ENCODE results near the gene LAGE3.

Gene LAGE3

GRCh38 chrX:154470434-154470833 is 8.6 kb downstream of the LAGE3 start:
- in situ Hi-C loops (cut with HindIII; ENCODE audit: low sequenced_read_pairs), result no loop called here
- no peak for TF ChIP-seq CTCF (IDR thresholded peaks at IDR 0.05; ENCODE audit: low read depth, low read length, missing control alignments)
- H3K4me3 ChIP-seq (ENCODE audit: low read depth, low read length), result no peak overlapping the region
- DNase-seq (ENCODE audit: low read depth), result no peak

GRCh38 chrX:154469880-154470279 is 9.2 kb downstream of the LAGE3 start:
- no peak for TF ChIP-seq CTCF (IDR thresholded peaks at IDR 0.05; ENCODE audit: low read depth, low read length, missing control alignments)
- in situ Hi-C loops (cut with HindIII; ENCODE audit: low sequenced_read_pairs), result no loop called here
- no peak for DNase-seq (ENCODE audit: low read depth)
- no peak overlapping the region for H3K4me3 ChIP-seq (ENCODE audit: low read depth, low read length)

- in situ Hi-C loops (cut with HindIII; ENCODE audit: low sequenced_read_pairs), result no loop called here
- no peak for DNase-seq (ENCODE audit: low read depth)
- H3K4me3 ChIP-seq (ENCODE audit: low read depth, low read length), result no peak overlapping the region
- TF ChIP-seq CTCF (IDR thresholded peaks at IDR 0.05; ENCODE audit: low read depth, low read length, missing control alignments), result no peak
Observed at GRCh38 chrX:154469114-154469513, 10.0 kb downstream of the LAGE3 start.

- no peak for TF ChIP-seq CTCF (IDR thresholded peaks at IDR 0.05; ENCODE audit: low read depth, low read length, missing control alignments)
- DNase-seq (ENCODE audit: low read depth), result no peak
- in situ Hi-C loops (cut with HindIII; ENCODE audit: low sequenced_read_pairs), result no loop called here
- H3K4me3 ChIP-seq (ENCODE audit: low read depth, low read length), result no peak overlapping the region
Observed at GRCh38 chrX:154468217-154468616, 10.9 kb downstream of the LAGE3 start.

- no peak overlapping the region for H3K4me3 ChIP-seq (ENCODE audit: low read depth, low read length)
- DNase-seq (ENCODE audit: low read depth), result no peak
- in situ Hi-C loops (cut with HindIII; ENCODE audit: low sequenced_read_pairs), result no loop called here
- no peak for TF ChIP-seq CTCF (IDR thresholded peaks at IDR 0.05; ENCODE audit: low read depth, low read length, missing control alignments)
Observed at GRCh38 chrX:154467556-154467955, 11.5 kb downstream of the LAGE3 start.

- DNase-seq (ENCODE audit: low read depth), result no peak
- no peak for TF ChIP-seq CTCF (IDR thresholded peaks at IDR 0.05; ENCODE audit: low read depth, low read length, missing control alignments)
- in situ Hi-C loops (cut with HindIII; ENCODE audit: low sequenced_read_pairs), result no loop called here
- H3K4me3 ChIP-seq (ENCODE audit: low read depth, low read length), result no peak overlapping the region
Observed at GRCh38 chrX:154466907-154467306, 12.2 kb downstream of the LAGE3 start.

GRCh38 chrX:154466036-154466435 is 13.0 kb downstream of the LAGE3 start:
- TF ChIP-seq CTCF (IDR thresholded peaks at IDR 0.05; ENCODE audit: low read depth, low read length, missing control alignments), result no peak
- in situ Hi-C loops (cut with HindIII; ENCODE audit: low sequenced_read_pairs), result no loop called here

More at GRCh38 chrX:154466036-154466435, 13.0 kb downstream of the LAGE3 start:
- no peak overlapping the region for H3K4me3 ChIP-seq (ENCODE audit: low read depth, low read length)
- no peak for DNase-seq (ENCODE audit: low read depth)

All from astrocyte of the cerebellum (primary cell).